Neural progenitor cell (in vitro differentiated cells): ENCODE results near the gene RNF6. TPM values are rescaled to one million over a fixed set of nuclear protein-coding genes. Genes with fewer than 3 reads are reported as not detected.

Source experiments
- DNase-seq: peaks from one replicate; pipeline ENCODE4 v3.0.0-alpha.2; 2016; ENCODE audit warnings: low spot score
- H2AFZ ChIP-seq: fragments of 200-600 bp; sonication (generic); replicated peaks from 2 replicates; pipeline ENCODE4 v1.6.1; 2016; ENCODE audit warnings: antibody characterized with exemption
- H3F3A ChIP-seq: fragments of 200-600 bp; sonication (generic); 2 replicates; pipeline ENCODE4 v1.6.1; 2016; ENCODE audit warnings: antibody characterized with exemption, low read depth
- H3K27ac ChIP-seq: fragments of 200-600 bp; sonication (generic); 2 replicates; pipeline ENCODE4 v1.5.1; 2016; ENCODE audit warnings: mild to moderate bottlenecking
- H3K27me3 ChIP-seq: fragments of 200-600 bp; sonication (generic); 2 replicates; pipeline ENCODE4 v1.6.1; 2016; ENCODE audit warnings: mild to moderate bottlenecking, moderate library complexity
- H3K36me3 ChIP-seq: fragments of 200-600 bp; sonication (generic); 2 replicates; pipeline ENCODE4 v1.5.1; 2016
- H3K4me1 ChIP-seq: fragments of 200-600 bp; sonication (generic); 2 replicates; pipeline ENCODE4 v1.6.1; 2016; ENCODE audit warnings: mixed run types
- H3K4me2 ChIP-seq: fragments of 200-600 bp; sonication (generic); 2 replicates; pipeline ENCODE4 v1.6.1; 2016
- H3K4me3 ChIP-seq: fragments of 200-600 bp; sonication (generic); 2 replicates; pipeline ENCODE4 v1.5.1; 2016
- H3K79me2 ChIP-seq: fragments of 200-600 bp; sonication (generic); 2 replicates; pipeline ENCODE4 v1.6.1; 2016; ENCODE audit warnings: low read depth
- H3K9ac ChIP-seq: fragments of 200-600 bp; sonication (generic); 2 replicates; pipeline ENCODE4 v1.6.1; 2016
- H3K9me3 ChIP-seq: fragments of 200-600 bp; sonication (generic); 2 replicates; pipeline ENCODE4 v1.5.1; 2016; ENCODE audit warnings: low read depth
- H4K20me1 ChIP-seq: fragments of 200-600 bp; sonication (generic); 2 replicates; pipeline ENCODE4 v1.6.1; 2016; ENCODE audit warnings: low read depth
- H3K27ac Mint-ChIP-seq: 3 replicates; pipeline ENCODE4 v1.8.0; 2021; ENCODE audit warnings: mixed read lengths
- H3K27me3 Mint-ChIP-seq: 2 replicates; pipeline ENCODE4 v1.8.0; 2022; ENCODE audit warnings: low read depth, mild to moderate bottlenecking, inconsistent platforms, moderate library complexity, mixed read lengths; ENCODE audit not compliant: insufficient read depth
- H3K36me3 Mint-ChIP-seq: 3 replicates; pipeline ENCODE4 v1.8.0; 2021; ENCODE audit warnings: mixed read lengths
- H3K4me1 Mint-ChIP-seq: 3 replicates; pipeline ENCODE4 v1.8.0; 2021; ENCODE audit warnings: mixed read lengths
- H3K4me3 Mint-ChIP-seq: 3 replicates; pipeline ENCODE4 v1.8.0; 2021; ENCODE audit warnings: mild to moderate bottlenecking, moderate library complexity, mixed read lengths
- H3K9me3 Mint-ChIP-seq: 3 replicates; pipeline ENCODE4 v1.8.0; 2020; ENCODE audit warnings: mixed read lengths
- EZH2 ChIP-seq: fragments of 200-600 bp; sonication (generic); IDR thresholded peaks from 2 replicates; pipeline ENCODE4 v1.6.1; 2017; ENCODE audit warnings: antibody characterized with exemption, mild to moderate bottlenecking, moderate library complexity
- EZH2phosphoT487 ChIP-seq: fragments of 200-600 bp; sonication (generic); IDR thresholded peaks from 2 replicates; pipeline ENCODE4 v1.6.1; 2017; ENCODE audit warnings: antibody characterized with exemption
- total RNA-seq: library from RNA; depleted of rRNA; stranded (reverse); fragments of >200 nt; gene quantifications from 2 replicates; pipeline ENCODE4 v1.2.3, GENCODE V29; 2015; ENCODE audit warnings: low replicate concordance
- TF ChIP-seq, protein P1 (sequence below): fragments of 200-600 bp; sonication (generic); IDR thresholded peaks from 2 replicates; pipeline ENCODE4 v1.5.1; 2017; ENCODE audit warnings: antibody characterized with exemption, mild to moderate bottlenecking

Gene RNF6
- total RNA-seq, 1 donor from 2014 or later: 25.3 TPM

DNA sequence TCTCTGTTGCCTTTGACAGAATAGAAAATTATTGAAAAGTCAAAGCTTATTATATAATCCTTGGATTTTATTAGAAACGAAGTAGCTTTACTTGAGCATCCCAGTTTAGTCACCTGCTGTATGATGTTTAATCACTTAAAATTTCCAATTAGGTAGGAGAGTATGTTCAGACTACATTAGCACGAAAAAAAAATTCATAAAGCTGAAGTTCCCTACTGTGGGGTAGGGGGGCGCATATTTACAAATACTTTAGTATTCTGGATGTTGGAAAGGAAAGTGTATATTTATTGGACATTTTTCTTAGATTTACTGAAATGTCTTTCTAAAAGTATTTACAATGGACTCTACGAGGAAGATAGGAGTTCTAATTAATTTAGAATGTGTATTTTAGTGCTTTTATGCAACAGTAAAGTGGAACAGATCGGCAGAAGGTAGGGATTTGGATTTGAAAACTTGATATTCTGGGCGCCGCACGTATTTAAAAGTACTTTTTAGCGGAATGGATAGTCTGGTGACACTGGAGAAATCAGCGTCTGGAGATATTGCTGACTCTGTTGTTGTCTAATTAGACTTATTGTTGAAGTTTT lies 33.7 kb upstream of the RNF6 start:
- H3K27ac Mint-ChIP-seq: no peak overlapping the region
- Histone ChIP-seq H3K4me2 (peak overlapping the region; percentile 94), H2AFZ (no peak overlapping the region), H3K4me1 (peaks cover 40% of the 10 kb centered on the region), H3K27ac (no peak overlapping the region), H3K9me3 (no peaks in the 10 kb centered on the region), H3K79me2 (peaks cover 64% of the 10 kb centered on the region), H3F3A (peaks cover 11% of the 10 kb centered on the region), H3K4me3 (peak overlapping the region; percentile 81), H4K20me1 (peaks cover 63% of the 10 kb centered on the region), H3K27me3 (peaks cover 3% of the 10 kb centered on the region), H3K36me3 (no peaks in the 10 kb centered on the region), H3K9ac (peak overlapping the region; percentile 45)
- DNase-seq: no peak
- H3K9me3 Mint-ChIP-seq: no peaks in the 10 kb centered on the region
- H3K4me3 Mint-ChIP-seq: peak overlapping the region; percentile 98
- no peak for TF ChIP-seq EZH2
- TF ChIP-seq, protein P1, sequence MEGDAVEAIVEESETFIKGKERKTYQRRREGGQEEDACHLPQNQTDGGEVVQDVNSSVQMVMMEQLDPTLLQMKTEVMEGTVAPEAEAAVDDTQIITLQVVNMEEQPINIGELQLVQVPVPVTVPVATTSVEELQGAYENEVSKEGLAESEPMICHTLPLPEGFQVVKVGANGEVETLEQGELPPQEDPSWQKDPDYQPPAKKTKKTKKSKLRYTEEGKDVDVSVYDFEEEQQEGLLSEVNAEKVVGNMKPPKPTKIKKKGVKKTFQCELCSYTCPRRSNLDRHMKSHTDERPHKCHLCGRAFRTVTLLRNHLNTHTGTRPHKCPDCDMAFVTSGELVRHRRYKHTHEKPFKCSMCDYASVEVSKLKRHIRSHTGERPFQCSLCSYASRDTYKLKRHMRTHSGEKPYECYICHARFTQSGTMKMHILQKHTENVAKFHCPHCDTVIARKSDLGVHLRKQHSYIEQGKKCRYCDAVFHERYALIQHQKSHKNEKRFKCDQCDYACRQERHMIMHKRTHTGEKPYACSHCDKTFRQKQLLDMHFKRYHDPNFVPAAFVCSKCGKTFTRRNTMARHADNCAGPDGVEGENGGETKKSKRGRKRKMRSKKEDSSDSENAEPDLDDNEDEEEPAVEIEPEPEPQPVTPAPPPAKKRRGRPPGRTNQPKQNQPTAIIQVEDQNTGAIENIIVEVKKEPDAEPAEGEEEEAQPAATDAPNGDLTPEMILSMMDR: peak; percentile 26
- TF ChIP-seq EZH2phosphoT487: no peak
- H3K4me1 Mint-ChIP-seq: peaks cover 27% of the 10 kb centered on the region
- H3K36me3 Mint-ChIP-seq: no peaks in the 10 kb centered on the region
- peaks cover 4% of the 10 kb centered on the region for H3K27me3 Mint-ChIP-seq

DNA sequence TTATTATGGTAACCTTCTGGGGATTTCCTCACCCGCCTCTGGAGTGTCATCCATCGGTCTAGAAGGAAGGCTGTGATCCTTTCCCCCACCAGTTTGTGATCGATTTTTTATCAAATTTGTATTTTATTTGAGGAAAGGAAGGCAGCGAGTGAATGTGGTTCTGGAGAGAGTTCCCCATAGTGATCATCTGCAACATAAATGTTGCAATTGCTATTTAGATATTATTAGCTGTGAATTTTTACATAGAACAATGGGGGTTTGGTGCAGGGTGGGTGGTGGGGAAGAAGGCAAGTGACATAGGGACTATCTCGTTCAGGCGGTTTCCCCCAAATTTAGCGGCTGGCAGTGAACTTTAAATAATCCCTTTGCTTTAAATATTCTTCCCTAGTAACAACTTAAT lies 33.0 kb upstream of the RNF6 start:
- peaks cover 58% of the 10 kb centered on the region for H3K79me2 ChIP-seq
- H3K27me3 Mint-ChIP-seq: peaks cover 4% of the 10 kb centered on the region
- peak overlapping the region; percentile 45 for H3K9ac ChIP-seq

GRCh38 chr13:26254583-26255111 lies 32.5 kb upstream of the RNF6 start:
- Histone ChIP-seq H3K27me3 (peaks cover 14% of the 10 kb centered on the region), H3K4me1 (peaks cover 29% of the 10 kb centered on the region), H3K79me2 (peaks cover 53% of the 10 kb centered on the region), H3K9me3 (no peaks in the 10 kb centered on the region), H3K9ac (peak overlapping the region; percentile 45), H3F3A (peaks cover 11% of the 10 kb centered on the region), H3K4me2 (peak overlapping the region; percentile 94), H2AFZ (peak overlapping the region; percentile 94), H3K4me3 (peak overlapping the region; percentile 81), H4K20me1 (peaks cover 52% of the 10 kb centered on the region), H3K36me3 (no peaks in the 10 kb centered on the region), H3K27ac (peak overlapping the region; percentile 91)
- peak overlapping the region; percentile 82 for H3K27ac Mint-ChIP-seq
- peak overlapping the region; percentile 98 for H3K4me3 Mint-ChIP-seq
- TF ChIP-seq EZH2 (no peak), EZH2phosphoT487 (no peak)
- TF ChIP-seq, protein P1: no peak
- peaks cover 4% of the 10 kb centered on the region for H3K27me3 Mint-ChIP-seq
- peaks cover 25% of the 10 kb centered on the region for H3K4me1 Mint-ChIP-seq
- no peaks in the 10 kb centered on the region for H3K9me3 Mint-ChIP-seq
- H3K36me3 Mint-ChIP-seq: no peaks in the 10 kb centered on the region
- DNase-seq: peak; percentile 68

More for the DNA sequence above, 33.0 kb upstream of the RNF6 start:
- Histone ChIP-seq H3K36me3 (no peaks in the 10 kb centered on the region), H3K27me3 (peaks cover 10% of the 10 kb centered on the region), H4K20me1 (peaks cover 57% of the 10 kb centered on the region), H3K4me2 (peak overlapping the region; percentile 94), H2AFZ (peak overlapping the region; percentile 94), H3K4me1 (peaks cover 33% of the 10 kb centered on the region), H3K9me3 (no peaks in the 10 kb centered on the region), H3K27ac (peak overlapping the region; percentile 91), H3K4me3 (peak overlapping the region; percentile 81), H3F3A (peaks cover 11% of the 10 kb centered on the region)
- Mint-ChIP-seq H3K4me3 (peak overlapping the region; percentile 98), H3K36me3 (no peaks in the 10 kb centered on the region), H3K9me3 (no peaks in the 10 kb centered on the region), H3K4me1 (peaks cover 25% of the 10 kb centered on the region), H3K27ac (peak overlapping the region; percentile 82)
- no peak for DNase-seq
- TF ChIP-seq EZH2phosphoT487 (no peak), EZH2 (no peak)
- TF ChIP-seq, protein P1: no peak
